CD4-positive, alpha-beta T cell (primary cell): ENCODE data around the gene CEBPE. TPM values are rescaled to one million over a fixed set of nuclear protein-coding genes. Genes with fewer than 3 reads are reported as not detected.

Source experiments
- ATAC-seq: fragments of 200-7000 bp; cut with Tn5 transposase; one replicate; pipeline ENCODE4 v1.10.0; 2022; ENCODE audit warnings: mild to moderate bottlenecking; ENCODE audit not compliant: poor library complexity
- CTCF ChIA-PET: fragments of 350-600 bp; sonication (Branson Sonifier 250); formaldehyde crosslinking; loops from one replicate; lab custom pipeline; 2021; ENCODE audit warnings: antibody characterized with exemption, inconsistent platforms; lab: Charles Lee
- POLR2A ChIA-PET: fragments of 350-600 bp; sonication (Branson Sonifier 250); formaldehyde crosslinking; loops from one replicate; lab custom pipeline; 2021; ENCODE audit warnings: antibody characterized with exemption, inconsistent platforms; lab: Charles Lee
- DNase-seq, 14 experiments: peaks; one replicate each; pipeline ENCODE4 v3.0.0-alpha.2; 2013 to 2020; ENCODE audit warnings: mixed read lengths in 2 of 14
- H3K27ac ChIP-seq, 2 donors: one replicate each; pipeline versions ENCODE4 v1.5.1 to v1.7.0; 2013; ENCODE audit warnings: low read length in 2 of 2, low read depth in 1 of 2, mild to moderate bottlenecking in 1 of 2
- H3K27me3 ChIP-seq, 2 experiments: 1 replicate in 1 of 2; 2 replicates in 1 of 2; pipeline versions ENCODE4 v1.6.1 to v1.7.0; 2013; ENCODE audit warnings: low read length in 2 of 2, control low read depth in 1 of 2, mild to moderate bottlenecking in 1 of 2, moderate library complexity in 1 of 2; ENCODE audit not compliant: insufficient read depth in 2 of 2, control insufficient read depth in 1 of 2
- H3K36me3 ChIP-seq: one replicate; pipeline ENCODE4 v1.6.1; 2013; ENCODE audit warnings: low read length, control low read depth; ENCODE audit not compliant: insufficient read depth
- H3K4me1 ChIP-seq: one replicate; pipeline ENCODE4 v1.6.1; 2013; ENCODE audit warnings: low read length, control low read depth; ENCODE audit not compliant: insufficient read depth
- H3K4me3 ChIP-seq: one replicate; pipeline ENCODE4 v1.5.1; 2013; ENCODE audit warnings: mild to moderate bottlenecking, low read length, moderate library complexity
- H3K9me3 ChIP-seq, 2 experiments: 1 replicate in 1 of 2; 2 replicates in 1 of 2; pipeline versions ENCODE4 v1.6.1 to v1.7.0; 2013; ENCODE audit warnings: low read length in 2 of 2, mild to moderate bottlenecking in 2 of 2, control low read depth in 1 of 2, moderate library complexity in 1 of 2; ENCODE audit not compliant: control insufficient read depth in 1 of 2, insufficient read depth in 1 of 2
- H3K27ac Mint-ChIP-seq: one replicate; pipeline ENCODE4 v1.8.0; 2020; ENCODE audit warnings: mixed read lengths
- H3K27me3 Mint-ChIP-seq: one replicate; pipeline ENCODE4 v1.8.0; 2021; ENCODE audit warnings: mixed read lengths
- H3K36me3 Mint-ChIP-seq: one replicate; pipeline ENCODE4 v1.8.0; 2021; ENCODE audit warnings: low read depth, mixed read lengths
- H3K4me1 Mint-ChIP-seq: one replicate; pipeline ENCODE4 v1.8.0; 2021; ENCODE audit warnings: low read depth, mixed read lengths
- H3K4me3 Mint-ChIP-seq: one replicate; pipeline ENCODE4 v1.8.0; 2020; ENCODE audit warnings: mild to moderate bottlenecking, mixed read lengths
- H3K9me3 Mint-ChIP-seq: one replicate; pipeline ENCODE4 v1.8.0; 2020; ENCODE audit warnings: mixed read lengths
- intact Hi-C, 2 experiments: fragments of 100-400 bp; cut with DNase I in 1 of 2; cut with micrococcal nuclease in 1 of 2; formaldehyde crosslinking; loops; one replicate each; pipeline versions ENCODE4 v1.15.1 to v1.9.0; 2023 to 2025; cut with DNase I, micrococcal nuclease
- total RNA-seq, 174 experiments: library from RNA in 2 of 174; stranded (reverse) in 2 of 174; gene quantifications; one replicate each; pipeline ENCODE4 v1.2.3 and lab custom pipeline; 2021 to 2026
- TF ChIP-seq, protein P1 (sequence below): fragments of 200-600 bp; IDR thresholded peaks from one replicate; pipeline ENCODE4 v1.8.0; 2022; ENCODE audit warnings: antibody characterized with exemption, mild to moderate bottlenecking

Gene CEBPE
- total RNA-seq, 2 experiments from 2014 or later = not detected

DNA sequence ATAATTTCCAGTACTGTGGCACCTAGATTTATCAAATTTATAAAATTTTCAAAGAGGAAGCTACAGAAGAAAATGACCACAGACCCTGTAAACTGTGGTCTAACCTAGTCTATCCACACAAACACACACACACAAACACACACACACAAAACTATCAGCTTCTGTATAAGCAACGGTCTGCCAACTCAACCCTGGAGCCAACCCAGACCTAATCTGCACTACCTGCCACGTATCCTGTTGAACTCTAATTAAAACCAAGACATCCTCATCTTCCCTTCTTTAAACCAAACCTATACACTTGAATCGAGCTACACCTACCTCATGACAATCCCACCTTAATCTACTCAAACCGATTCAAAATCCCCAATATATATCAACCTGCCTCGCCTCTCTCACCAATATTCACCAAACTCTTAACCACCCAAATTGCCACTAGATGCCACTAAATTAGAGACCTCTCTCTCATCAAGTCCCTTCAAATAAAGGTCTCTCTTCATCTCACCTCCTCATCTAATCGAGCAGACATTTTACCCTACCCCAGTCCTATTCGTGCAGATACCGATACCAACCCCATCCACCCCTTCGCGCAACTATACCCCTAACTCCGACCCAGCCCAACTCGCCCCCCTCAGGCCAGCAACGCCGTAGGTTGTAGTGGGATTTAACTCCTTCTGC is 24.9 kb downstream of the CEBPE start:
- Histone ChIP-seq H3K27me3 (no peaks in the 10 kb centered on the region), H3K9me3 (no peaks in the 10 kb centered on the region), H3K27ac (peak overlapping the region; percentile 95 to 97), H3K4me3 (peak overlapping the region; percentile 81), H3K4me1 (peaks cover 29% of the 10 kb centered on the region), H3K36me3 (peaks cover 56% of the 10 kb centered on the region)
- ChIA-PET POLR2A (interaction anchor here (0.6 to 5.0 kb wide), 46 partner anchors 8 to 1789 kb away, joined by 3 to 135 read pairs (median 5); partner anchors contain the start of genes AJUBA, CDH24, CEBPE and CHD8), CTCF (interaction anchor here (0.8 to 4.4 kb wide), 13 partner anchors 13 to 165 kb away, joined by 3 to 32 read pairs (median 5); partner anchors contain the start of gene PRMT5)
- ATAC-seq (no peak), DNase-seq (no peak)
- peaks cover 47% of the 10 kb centered on the region for H3K4me1 Mint-ChIP-seq
- TF ChIP-seq, protein P1, sequence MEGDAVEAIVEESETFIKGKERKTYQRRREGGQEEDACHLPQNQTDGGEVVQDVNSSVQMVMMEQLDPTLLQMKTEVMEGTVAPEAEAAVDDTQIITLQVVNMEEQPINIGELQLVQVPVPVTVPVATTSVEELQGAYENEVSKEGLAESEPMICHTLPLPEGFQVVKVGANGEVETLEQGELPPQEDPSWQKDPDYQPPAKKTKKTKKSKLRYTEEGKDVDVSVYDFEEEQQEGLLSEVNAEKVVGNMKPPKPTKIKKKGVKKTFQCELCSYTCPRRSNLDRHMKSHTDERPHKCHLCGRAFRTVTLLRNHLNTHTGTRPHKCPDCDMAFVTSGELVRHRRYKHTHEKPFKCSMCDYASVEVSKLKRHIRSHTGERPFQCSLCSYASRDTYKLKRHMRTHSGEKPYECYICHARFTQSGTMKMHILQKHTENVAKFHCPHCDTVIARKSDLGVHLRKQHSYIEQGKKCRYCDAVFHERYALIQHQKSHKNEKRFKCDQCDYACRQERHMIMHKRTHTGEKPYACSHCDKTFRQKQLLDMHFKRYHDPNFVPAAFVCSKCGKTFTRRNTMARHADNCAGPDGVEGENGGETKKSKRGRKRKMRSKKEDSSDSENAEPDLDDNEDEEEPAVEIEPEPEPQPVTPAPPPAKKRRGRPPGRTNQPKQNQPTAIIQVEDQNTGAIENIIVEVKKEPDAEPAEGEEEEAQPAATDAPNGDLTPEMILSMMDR = no peak
- H3K36me3 Mint-ChIP-seq = peaks cover 56% of the 10 kb centered on the region
- H3K4me3 Mint-ChIP-seq = no peak overlapping the region
- H3K9me3 Mint-ChIP-seq = no peaks in the 10 kb centered on the region
- H3K27ac Mint-ChIP-seq = no peak overlapping the region
- intact Hi-C loops = loop anchor here (2.0 to 10.0 kb wide), 6 partner anchors 15 to 471 kb away; partner anchors contain the start of genes AP1G2 (in 1 of the 2), HOMEZ (in 1 of the 2), OXA1L (in 1 of the 2) and PABPN1 (in 1 of the 2)
- no peaks in the 10 kb centered on the region for H3K27me3 Mint-ChIP-seq

DNA sequence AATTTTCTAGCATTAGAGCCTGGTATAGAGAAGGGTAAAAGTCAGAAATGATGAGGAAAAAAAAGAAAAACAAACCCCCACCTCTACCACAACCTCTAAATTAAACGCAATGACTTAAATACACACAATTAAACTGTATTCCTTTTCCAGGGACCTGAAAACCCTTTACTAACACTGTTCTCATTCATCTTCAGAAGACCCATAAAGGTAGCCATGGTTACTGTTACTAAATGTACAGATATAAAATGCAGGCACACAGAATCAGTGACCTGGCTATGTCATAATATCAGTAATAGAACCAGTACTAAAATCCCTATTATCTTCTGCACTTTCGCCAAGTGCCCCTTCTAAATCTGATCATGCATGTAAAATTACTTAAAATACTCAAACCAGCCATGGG is 25.5 kb downstream of the CEBPE start:
- peaks cover 29% of the 10 kb centered on the region for H3K4me1 ChIP-seq
- no peaks in the 10 kb centered on the region for H3K9me3 Mint-ChIP-seq
- intact Hi-C loops = loop anchor here (2.0 to 10.0 kb wide), 5 partner anchors 15 to 471 kb away; partner anchors contain the start of genes AP1G2 (in 1 of the 2), HOMEZ (in 1 of the 2), OXA1L (in 1 of the 2) and PABPN1 (in 1 of the 2)
- TF ChIP-seq, protein P1 = no peak
- H3K27ac ChIP-seq = no peak overlapping the region
- CTCF ChIA-PET = interaction anchor here (1.0 to 4.4 kb wide), 5 partner anchors 16 to 87 kb away, joined by 4 to 32 read pairs (median 7); no protein-coding TSS in a partner anchor
- ATAC-seq (no peak), DNase-seq (no peak)
- no peak overlapping the region for H3K27ac Mint-ChIP-seq
- peaks cover 45% of the 10 kb centered on the region for H3K4me1 Mint-ChIP-seq
- no peaks in the 10 kb centered on the region for H3K27me3 ChIP-seq
- peaks cover 56% of the 10 kb centered on the region for H3K36me3 Mint-ChIP-seq
- no peaks in the 10 kb centered on the region for H3K9me3 ChIP-seq
- peak overlapping the region; percentile 81 for H3K4me3 ChIP-seq
- H3K36me3 ChIP-seq = peaks cover 56% of the 10 kb centered on the region
- no peaks in the 10 kb centered on the region for H3K27me3 Mint-ChIP-seq
- H3K4me3 Mint-ChIP-seq = peak overlapping the region; percentile 78
- POLR2A ChIA-PET = interaction anchor here (2.4 to 5.0 kb wide), 7 partner anchors 16 to 504 kb away, joined by 12 to 135 read pairs (median 35); partner anchors contain the start of genes CEBPE, DAD1, HAUS4 and PABPN1

DNA sequence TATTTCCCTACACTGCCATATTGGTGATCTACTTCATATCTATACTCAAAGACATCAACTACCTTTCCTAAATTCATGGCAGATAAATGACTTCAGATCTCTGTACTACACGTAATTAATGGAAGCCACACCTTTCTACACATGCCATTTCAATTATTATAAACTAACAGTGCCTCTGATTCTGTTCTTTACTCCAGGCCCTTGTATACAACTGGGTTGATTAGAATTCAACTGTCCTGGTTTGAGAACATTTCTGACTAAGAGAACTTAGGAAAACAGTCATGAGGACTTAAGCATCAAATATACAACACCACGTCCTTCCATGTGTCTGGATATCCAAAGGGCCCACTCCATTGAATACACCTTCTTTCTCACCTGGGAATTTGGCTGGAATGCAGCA is 26.0 kb downstream of the CEBPE start:
- no peaks in the 10 kb centered on the region for H3K9me3 ChIP-seq
- peak overlapping the region; percentile 78 for H3K4me3 Mint-ChIP-seq
- POLR2A ChIA-PET = interaction anchor here (1.2 kb wide), 1 partner anchor 209 kb away, joined by 4 read pairs; the partner anchor contains the start of gene PPP1R3E
- peaks cover 29% of the 10 kb centered on the region for H3K4me1 ChIP-seq
- H3K27me3 ChIP-seq = no peaks in the 10 kb centered on the region
- DNase-seq (no peak), ATAC-seq (no peak)
- TF ChIP-seq, protein P1 = no peak
- H3K27me3 Mint-ChIP-seq = no peaks in the 10 kb centered on the region
- H3K4me1 Mint-ChIP-seq = peaks cover 45% of the 10 kb centered on the region
- H3K9me3 Mint-ChIP-seq = no peaks in the 10 kb centered on the region
- no peak overlapping the region for H3K27ac ChIP-seq
- peak overlapping the region; percentile 40 for H3K27ac Mint-ChIP-seq
- H3K4me3 ChIP-seq = no peak overlapping the region
- intact Hi-C loops = loop anchor here (2.0 to 10.0 kb wide), 5 partner anchors 14 to 472 kb away; partner anchors contain the start of genes AP1G2 (in 1 of the 2), HOMEZ (in 1 of the 2), OXA1L (in 1 of the 2) and PABPN1 (in 1 of the 2)
- CTCF ChIA-PET = interaction anchor here (1.2 to 1.7 kb wide), 3 partner anchors 16 to 86 kb away, joined by 3 to 8 read pairs (median 6); no protein-coding TSS in a partner anchor
- peaks cover 56% of the 10 kb centered on the region for H3K36me3 ChIP-seq
- peaks cover 56% of the 10 kb centered on the region for H3K36me3 Mint-ChIP-seq
